Bronchial epithelial cell (primary cell): ENCODE data around the gene CRYGN. TPM values are rescaled to one million over a fixed set of nuclear protein-coding genes. Genes with fewer than 3 reads are reported as not detected.
A peak's percentile ranks its signal among the peaks of the same experiment; 100 is the strongest.

Experiments used
- DNase-seq: peaks from one replicate; pipeline ENCODE4 v3.0.0-alpha.2; 2010; ENCODE audit warnings: low read depth
- FAIRE-seq: peaks from 2 replicates; lab custom pipeline; 2011; peaks lifted over from hg19 to GRCh38; lab: Jason Lieb, UNC
- H3K27me3 ChIP-seq: 2 replicates; pipeline ENCODE4 v1.5.1; 2011; ENCODE audit warnings: low read length; ENCODE audit not compliant: control insufficient read depth, insufficient read depth
- H3K36me3 ChIP-seq: 2 replicates; pipeline ENCODE4 v1.5.1; 2011; ENCODE audit warnings: low read length; ENCODE audit not compliant: control insufficient read depth, insufficient read depth
- H3K4me3 ChIP-seq: 2 replicates; pipeline ENCODE4 v1.5.1; 2011; ENCODE audit warnings: mild to moderate bottlenecking, low read depth, low read length, control low read depth
- total RNA-seq: library from RNA; depleted of rRNA; stranded (reverse); fragments of >200 nt; gene quantifications from 2 replicates; pipeline ENCODE4 v1.2.1, GENCODE V29; 2014
- TF ChIP-seq, protein P1 (sequence below): IDR thresholded peaks from 2 replicates; pipeline ENCODE4 v1.5.1; 2011; ENCODE audit warnings: mild to moderate bottlenecking, moderate library complexity, low read length, control low read depth, inconsistent platforms; ENCODE audit not compliant: insufficient read depth, severe bottlenecking

CRYGN gene
- total RNA-seq, 1 donor from 2014 or later = not detected

DNA sequence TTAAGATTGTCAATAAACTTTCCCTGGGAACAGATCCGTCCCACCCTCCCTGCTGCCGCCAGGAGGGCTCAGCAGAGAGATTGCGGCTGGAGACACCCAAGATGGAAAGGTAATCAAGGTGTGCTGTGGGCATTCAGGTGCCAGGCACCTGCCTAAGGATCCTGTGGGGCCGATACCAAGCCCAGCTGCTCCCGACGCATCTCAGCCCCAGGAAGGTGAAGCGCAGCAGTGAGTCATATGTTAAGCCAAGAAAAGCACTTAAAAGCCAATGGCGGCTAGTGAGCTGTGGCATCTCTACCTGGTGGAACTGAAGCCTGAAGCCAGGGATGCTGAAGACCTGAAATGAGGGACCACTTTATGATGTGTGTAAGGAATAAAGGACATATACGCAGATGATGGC, 36.2 kb downstream of the CRYGN start:
- FAIRE-seq (no peak), DNase-seq (peak; percentile 66)
- H3K4me3 ChIP-seq = no peak overlapping the region
- TF ChIP-seq, protein P1, sequence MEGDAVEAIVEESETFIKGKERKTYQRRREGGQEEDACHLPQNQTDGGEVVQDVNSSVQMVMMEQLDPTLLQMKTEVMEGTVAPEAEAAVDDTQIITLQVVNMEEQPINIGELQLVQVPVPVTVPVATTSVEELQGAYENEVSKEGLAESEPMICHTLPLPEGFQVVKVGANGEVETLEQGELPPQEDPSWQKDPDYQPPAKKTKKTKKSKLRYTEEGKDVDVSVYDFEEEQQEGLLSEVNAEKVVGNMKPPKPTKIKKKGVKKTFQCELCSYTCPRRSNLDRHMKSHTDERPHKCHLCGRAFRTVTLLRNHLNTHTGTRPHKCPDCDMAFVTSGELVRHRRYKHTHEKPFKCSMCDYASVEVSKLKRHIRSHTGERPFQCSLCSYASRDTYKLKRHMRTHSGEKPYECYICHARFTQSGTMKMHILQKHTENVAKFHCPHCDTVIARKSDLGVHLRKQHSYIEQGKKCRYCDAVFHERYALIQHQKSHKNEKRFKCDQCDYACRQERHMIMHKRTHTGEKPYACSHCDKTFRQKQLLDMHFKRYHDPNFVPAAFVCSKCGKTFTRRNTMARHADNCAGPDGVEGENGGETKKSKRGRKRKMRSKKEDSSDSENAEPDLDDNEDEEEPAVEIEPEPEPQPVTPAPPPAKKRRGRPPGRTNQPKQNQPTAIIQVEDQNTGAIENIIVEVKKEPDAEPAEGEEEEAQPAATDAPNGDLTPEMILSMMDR = no peak
- H3K36me3 ChIP-seq = no peaks in the 10 kb centered on the region
- H3K27me3 ChIP-seq = peaks cover 3% of the 10 kb centered on the region

DNA sequence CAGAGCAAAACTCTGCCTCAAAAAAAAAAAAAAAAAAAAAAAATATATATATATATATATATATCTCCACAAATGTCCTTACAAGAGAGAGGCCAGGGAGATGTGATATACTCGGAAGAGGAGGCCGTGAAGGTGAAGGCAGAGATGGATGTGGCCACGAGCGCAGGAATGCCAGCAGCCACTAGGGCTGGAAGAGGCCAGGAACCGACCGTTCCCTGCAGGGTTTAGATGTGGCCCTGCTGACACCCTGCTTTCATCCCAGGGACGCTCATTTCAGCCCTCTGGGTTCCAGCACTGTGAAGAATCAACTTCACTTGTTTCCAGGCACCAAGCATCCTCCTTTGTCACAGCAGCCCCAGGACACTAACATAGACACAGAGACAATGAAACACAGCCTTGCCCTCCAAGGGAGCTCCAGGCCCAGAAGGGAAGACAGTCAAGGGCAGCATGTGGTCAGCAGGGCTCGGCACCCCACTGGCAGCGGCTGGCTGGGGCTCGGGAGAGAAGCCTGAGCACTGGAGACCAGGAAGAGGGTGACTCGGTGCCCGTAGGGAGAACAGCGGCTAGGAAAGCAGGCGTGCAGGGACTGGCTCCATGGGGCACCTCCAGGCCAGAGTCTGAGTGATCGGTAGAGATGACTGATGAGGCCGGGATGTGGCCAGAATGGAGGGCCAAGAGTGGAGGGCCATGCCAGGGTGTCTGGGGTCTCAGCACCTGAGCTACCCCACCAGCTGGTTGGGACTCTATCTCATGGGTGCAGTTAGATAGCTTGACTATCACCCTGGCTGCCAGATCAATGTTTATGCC, 37.7 kb downstream of the CRYGN start:
- peak; percentile 20 for DNase-seq
- no peak for FAIRE-seq
- H3K36me3 ChIP-seq = no peaks in the 10 kb centered on the region
- TF ChIP-seq, protein P1 = peak; percentile 9
- no peak overlapping the region for H3K4me3 ChIP-seq
- H3K27me3 ChIP-seq = no peaks in the 10 kb centered on the region

GRCh38 chr7:151400626-151401315, 39.2 kb downstream of the CRYGN start:
- FAIRE-seq (no peak), DNase-seq (no peak)
- TF ChIP-seq, protein P1 = no peak
- no peaks in the 10 kb centered on the region for H3K27me3 ChIP-seq
- H3K4me3 ChIP-seq = no peak overlapping the region
- no peaks in the 10 kb centered on the region for H3K36me3 ChIP-seq

DNA sequence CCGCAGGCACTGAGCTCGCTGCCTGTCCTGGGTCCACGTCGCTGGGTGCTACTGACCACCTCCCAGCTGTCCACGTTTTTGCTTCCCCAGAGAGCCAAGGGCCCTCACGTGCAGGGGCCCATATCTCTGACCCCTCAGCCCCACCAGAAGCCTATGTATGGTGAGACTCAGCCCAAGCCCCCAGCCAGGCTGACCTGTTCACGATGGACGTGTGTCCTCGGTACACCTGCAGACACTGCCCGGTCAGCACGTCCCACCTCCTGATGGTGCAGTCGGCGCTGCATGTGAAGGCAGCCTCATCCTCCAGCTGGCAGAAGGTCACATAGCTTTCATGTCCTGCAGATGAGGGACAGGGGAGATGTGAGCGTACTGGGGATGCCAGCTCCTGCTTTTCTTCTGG, 40.0 kb downstream of the CRYGN start:
- no peak for FAIRE-seq
- H3K36me3 ChIP-seq = no peaks in the 10 kb centered on the region
- no peaks in the 10 kb centered on the region for H3K27me3 ChIP-seq
- H3K4me3 ChIP-seq = no peak overlapping the region
- TF ChIP-seq, protein P1 = no peak
- no peak for DNase-seq

DNA sequence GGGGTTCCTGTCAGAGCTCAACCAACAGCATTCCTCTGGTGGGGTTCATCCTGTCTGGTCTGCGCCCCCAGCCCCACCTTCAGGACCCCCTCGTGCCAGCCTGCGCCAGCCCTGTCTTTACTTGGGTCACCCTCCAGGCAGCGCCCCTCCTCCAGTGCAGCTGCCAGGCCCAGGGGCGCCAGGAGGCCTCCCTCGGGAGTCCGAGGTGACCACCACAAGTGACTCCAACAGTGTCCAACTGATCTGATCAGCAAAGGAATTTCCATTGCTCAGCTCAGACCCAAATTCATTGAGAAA, 40.7 kb downstream of the CRYGN start:
- Histone ChIP-seq H3K27me3 (no peaks in the 10 kb centered on the region), H3K36me3 (no peaks in the 10 kb centered on the region), H3K4me3 (no peak overlapping the region)
- TF ChIP-seq, protein P1 = no peak
- no peak for DNase-seq
- FAIRE-seq = no peak
